ENCODE results near the gene STAT5B.

STAT5B gene

GRCh38 chr17:42179911-42180410, 96.2 kb downstream of the STAT5B start:
- DNase-seq (ENCODE audit: low spot score), result peak; percentile 86

- DNase-seq (ENCODE audit: low spot score), result no peak
Observed at GRCh38 chr17:42179335-42179734, 96.9 kb downstream of the STAT5B start.

DNA sequence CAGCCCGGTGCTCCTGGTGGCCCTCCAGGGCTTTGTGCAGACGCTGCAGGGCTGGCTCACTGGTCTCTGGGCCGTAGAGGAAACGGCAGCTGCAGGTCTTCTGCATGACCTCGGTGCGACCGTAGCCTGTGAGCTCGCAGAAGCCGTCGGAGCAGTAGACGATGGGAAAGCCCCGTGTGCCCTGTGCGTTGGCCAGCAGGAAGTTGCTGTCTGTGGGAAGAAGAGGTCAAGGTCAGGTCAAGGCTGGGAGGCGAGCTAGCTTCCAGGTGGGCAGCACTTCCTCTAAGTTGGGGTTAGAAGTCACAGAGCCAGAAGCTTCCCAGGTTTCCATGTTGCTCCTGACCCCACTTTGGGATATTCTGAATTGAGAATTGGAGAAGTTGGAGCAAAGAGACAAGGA, 97.4 kb downstream of the STAT5B start:
- no peak for DNase-seq (ENCODE audit: low spot score)

DNA sequence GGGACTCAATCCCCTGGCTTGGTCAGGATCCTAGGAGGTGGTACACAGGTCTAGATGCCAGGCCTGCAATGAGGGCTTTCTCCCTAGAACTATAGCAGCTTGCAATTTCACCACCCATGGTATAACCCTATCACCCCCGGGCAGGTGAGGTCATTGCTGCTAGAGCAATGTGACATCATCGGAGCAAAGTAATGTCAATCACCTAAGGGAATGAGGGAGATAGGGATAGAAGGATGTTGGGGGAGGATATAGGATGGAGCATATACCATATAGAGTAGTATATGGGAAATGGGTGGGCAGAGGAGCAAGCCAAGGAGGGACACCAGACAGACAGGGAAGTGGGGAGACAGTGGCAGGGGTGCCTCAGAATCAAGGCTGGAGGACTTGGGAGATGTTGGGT, 98.5 kb downstream of the STAT5B start:
- no peak for DNase-seq (ENCODE audit: low spot score)

DNA sequence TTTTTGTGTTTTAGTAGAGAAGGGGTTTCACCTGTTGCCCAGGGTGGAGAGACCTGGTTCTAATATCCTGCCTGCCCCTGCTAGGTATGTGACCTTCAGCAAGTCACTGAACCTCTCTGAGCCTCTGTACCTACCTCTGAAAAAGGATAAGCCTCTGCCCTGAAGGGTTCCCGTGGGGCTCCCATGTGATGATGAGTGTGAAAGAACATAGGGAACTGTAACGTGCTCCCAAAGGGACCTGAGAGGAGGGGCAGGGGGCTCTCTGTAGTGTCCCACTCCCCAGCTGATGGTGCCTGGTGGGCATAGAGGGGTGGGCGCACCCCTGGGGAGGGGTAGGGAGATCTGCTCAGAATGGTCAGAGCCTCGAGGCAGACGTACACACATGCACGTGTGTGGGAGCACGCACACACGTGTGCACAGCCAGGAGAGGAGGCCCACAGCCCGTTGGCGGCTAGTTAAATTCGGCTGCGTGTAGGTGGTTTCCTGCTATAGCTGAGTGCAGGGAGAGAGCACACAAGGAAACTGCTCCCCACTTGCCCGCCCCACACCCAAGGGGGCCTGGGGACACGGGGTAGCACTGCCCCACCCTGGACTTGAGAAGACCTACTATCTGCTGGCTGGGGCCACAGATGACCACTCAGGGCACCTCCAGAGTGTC, 101.9 kb downstream of the STAT5B start:
- no peak for DNase-seq (ENCODE audit: low spot score)

GRCh38 chr17:42171831-42172230, 104.4 kb downstream of the STAT5B start:
- DNase-seq (ENCODE audit: low spot score), result no peak

DNA sequence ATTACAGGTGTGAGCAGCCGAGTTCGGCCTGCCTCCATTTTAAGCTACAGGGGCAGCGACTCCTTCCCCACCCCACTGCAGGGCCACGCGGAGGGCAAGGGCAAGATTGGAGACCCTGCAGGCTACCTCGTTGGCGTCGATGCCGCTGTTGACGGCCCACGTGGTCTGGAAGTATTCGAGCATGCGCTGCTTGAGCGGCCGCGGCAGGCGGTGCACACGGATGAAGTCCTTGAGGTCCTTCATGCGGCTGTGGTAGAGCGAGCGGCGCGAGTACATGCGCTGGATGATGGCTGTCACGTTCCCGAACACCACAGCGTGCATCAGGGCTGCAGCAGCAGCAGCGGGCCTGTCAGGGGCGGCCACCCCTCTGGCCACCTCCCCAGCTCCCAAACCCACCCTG, 106.8 kb downstream of the STAT5B start:
- DNase-seq (ENCODE audit: low spot score), result no peak

- no peak for DNase-seq (ENCODE audit: low spot score)
Observed at GRCh38 chr17:42167807-42168206, 108.4 kb downstream of the STAT5B start.

GRCh38 chr17:42166196-42166763, 109.9 kb downstream of the STAT5B start:
- DNase-seq (ENCODE audit: low spot score), result no peak

DNA sequence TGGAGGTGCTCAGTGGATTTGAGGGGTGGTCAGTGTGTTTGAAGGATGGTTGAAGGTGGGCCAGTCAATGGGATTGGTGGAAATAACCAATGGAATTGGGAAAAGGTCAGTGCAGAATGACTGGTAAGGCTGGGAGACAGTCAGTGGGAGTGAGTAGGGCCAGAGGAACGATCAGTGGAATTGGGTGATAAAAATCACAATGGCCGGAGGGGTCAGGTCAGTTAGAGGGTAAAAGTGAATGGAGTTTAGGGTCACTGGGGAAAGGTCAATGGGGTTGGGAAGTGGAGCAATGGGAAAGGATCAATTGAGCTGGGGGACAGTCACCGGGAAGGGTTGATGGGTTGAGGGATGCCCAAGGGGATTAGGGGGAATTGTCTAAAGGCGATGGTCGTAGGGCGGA, 110.4 kb downstream of the STAT5B start:
- DNase-seq (ENCODE audit: low spot score), result no peak

GRCh38 chr17:42163696-42164407, 112.3 kb downstream of the STAT5B start:
- no peak for DNase-seq (ENCODE audit: low spot score)

- DNase-seq (ENCODE audit: low spot score), result no peak
Observed at GRCh38 chr17:42163113-42163512, 113.1 kb downstream of the STAT5B start.

DNA sequence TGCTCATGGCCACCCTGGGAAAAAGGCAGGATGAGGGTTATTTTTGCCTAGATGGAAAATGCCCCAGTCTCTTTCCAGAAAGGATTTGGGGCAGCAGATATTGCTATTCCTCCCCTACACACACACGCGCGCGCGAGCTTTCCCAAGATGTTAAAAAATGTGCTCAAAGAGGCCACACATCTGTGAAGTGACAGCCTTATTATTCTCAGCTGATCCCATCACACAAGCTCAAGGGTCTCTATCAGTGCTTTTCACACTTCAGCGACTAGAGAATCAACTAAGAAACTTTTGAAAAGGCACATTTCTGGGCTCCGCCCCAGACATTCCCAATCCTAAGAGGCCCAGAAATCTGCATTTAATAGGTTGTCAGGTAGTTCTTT, 115.7 kb downstream of the STAT5B start:
- no peak for DNase-seq (ENCODE audit: low spot score)

- DNase-seq (ENCODE audit: low spot score), result no peak
Observed at GRCh38 chr17:42159796-42160530, 116.2 kb downstream of the STAT5B start.

DNA sequence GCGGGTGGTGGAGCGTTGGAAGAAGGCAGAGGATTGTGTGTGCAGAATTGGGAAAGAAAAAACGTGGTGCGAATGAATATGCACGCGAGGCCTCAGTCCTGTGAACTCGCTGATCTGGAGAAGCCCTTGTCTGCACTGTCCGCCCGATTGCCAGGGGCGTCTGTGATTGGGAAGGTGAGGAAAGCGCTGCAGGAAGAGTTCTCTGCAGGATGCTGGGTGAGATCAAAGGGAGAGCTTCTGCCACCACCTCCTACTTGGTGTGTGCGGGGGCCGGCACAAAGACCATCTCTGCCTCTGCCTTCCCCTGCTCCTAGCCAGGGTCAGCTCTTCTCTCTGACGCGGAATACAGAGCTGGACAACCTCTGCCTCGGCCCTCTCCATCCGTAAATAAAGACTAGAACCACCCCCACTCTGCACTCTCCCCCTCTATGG, 120.6 kb downstream of the STAT5B start:
- DNase-seq (ENCODE audit: low spot score), result no peak

DNA sequence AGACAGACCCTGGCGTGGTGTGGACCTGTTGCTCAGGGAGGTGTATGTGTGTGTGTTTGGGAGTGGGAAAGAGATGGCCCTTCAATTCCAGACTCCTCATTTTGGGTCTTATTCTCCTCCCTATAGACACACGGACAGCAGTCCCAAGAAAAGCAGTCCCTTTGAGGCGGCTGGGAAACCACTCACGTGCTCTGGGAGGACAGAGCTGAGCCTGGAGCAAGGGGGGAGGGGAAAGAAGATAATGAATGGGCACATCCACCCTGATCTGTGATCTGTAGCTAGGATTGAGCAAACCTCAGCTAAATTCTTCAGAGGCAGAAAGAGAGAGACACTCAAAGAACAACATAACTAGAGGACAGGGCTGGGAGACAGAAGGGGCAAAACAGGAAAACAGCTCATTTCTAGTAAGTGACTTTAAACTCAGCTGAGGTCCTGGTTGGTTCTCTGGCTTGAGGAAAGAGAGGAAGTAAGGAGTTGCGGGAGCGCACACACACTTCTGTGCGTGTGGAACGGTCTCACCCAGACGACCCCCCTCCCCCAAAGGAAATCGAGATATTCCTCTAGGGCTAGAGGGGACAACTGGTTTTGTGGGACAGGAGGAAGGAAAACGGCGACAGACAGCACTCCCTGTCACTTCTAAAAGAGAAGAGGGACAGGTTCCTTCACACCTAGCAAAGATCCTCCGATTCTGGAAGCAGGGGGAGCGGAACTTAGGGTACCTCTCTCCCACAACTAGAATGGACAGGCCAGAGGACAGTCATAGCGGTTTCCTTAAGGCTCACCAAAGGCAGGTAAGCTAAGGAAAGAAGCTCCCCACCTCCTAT, 122.1 kb downstream of the STAT5B start:
- DNase-seq (ENCODE audit: low spot score), result no peak
